Activated CD4-positive, alpha-beta memory T cell treated with anti-CD3 and anti-CD28 coated beads, Interleukin-2, amount 10 ng/mL, durations not matched to agents 7 days and 5 days (primary cell): ENCODE measurements around the gene NRCAM. TPM values are rescaled to one million over a fixed set of nuclear protein-coding genes. Genes with fewer than 3 reads are reported as not detected.
"Not testable (repeated sequence)": the region's sequence is repeated elsewhere in the genome, so short reads cannot be mapped to it uniquely, and the experiment has no call there.

ENCODE experiments used
- CTCF ChIA-PET: fragments of 350-600 bp; sonication (Branson Sonifier 250); formaldehyde crosslinking; loops from one replicate; lab custom pipeline; 2021; ENCODE audit warnings: antibody characterized with exemption, inconsistent platforms; lab: Charles Lee
- POLR2A ChIA-PET: fragments of 350-600 bp; sonication (Branson Sonifier 250); formaldehyde crosslinking; loops from one replicate; lab custom pipeline; 2021; ENCODE audit warnings: antibody characterized with exemption; lab: Charles Lee
- DNase-seq: peaks from one replicate; pipeline ENCODE4 v3.0.0-alpha.2; 2020
- H3K27ac Mint-ChIP-seq: one replicate; pipeline ENCODE4 v1.8.0; 2021; ENCODE audit warnings: mild to moderate bottlenecking, mixed read lengths
- H3K27me3 Mint-ChIP-seq: one replicate; pipeline ENCODE4 v1.8.0; 2021; ENCODE audit warnings: mixed read lengths
- H3K36me3 Mint-ChIP-seq: one replicate; pipeline ENCODE4 v1.8.0; 2021; ENCODE audit warnings: low read depth, mixed read lengths
- H3K4me1 Mint-ChIP-seq: one replicate; pipeline ENCODE4 v1.8.0; 2021; ENCODE audit warnings: mixed read lengths
- H3K4me3 Mint-ChIP-seq: one replicate; pipeline ENCODE4 v1.8.0; 2021; ENCODE audit warnings: mild to moderate bottlenecking, mixed read lengths
- H3K9me3 Mint-ChIP-seq: one replicate; pipeline ENCODE4 v1.8.0; 2021; ENCODE audit warnings: mixed read lengths
- total RNA-seq, 2 experiments: library from RNA; stranded (reverse); gene quantifications; one replicate each; pipeline ENCODE4 v1.2.3, GENCODE V29; 2021

The NRCAM gene
- total RNA-seq, 2 experiments from 2014 or later: not detected

- DNase-seq: no peak
- Mint-ChIP-seq H3K36me3 (no peaks in the 10 kb centered on the region), H3K9me3 (no peaks in the 10 kb centered on the region), H3K27ac (no peak overlapping the region), H3K27me3 (peaks cover 9% of the 10 kb centered on the region), H3K4me1 (no peaks in the 10 kb centered on the region), H3K4me3 (no peak overlapping the region)
- ChIA-PET POLR2A (no interaction called here), CTCF (no interaction called here)
Observed at GRCh38 chr7:108367314-108367713, 88.9 kb downstream of the NRCAM start.

- ChIA-PET CTCF (no interaction called here), POLR2A (no interaction called here)
- Mint-ChIP-seq H3K9me3 (no peaks in the 10 kb centered on the region), H3K4me3 (no peak overlapping the region), H3K4me1 (no peaks in the 10 kb centered on the region), H3K36me3 (no peaks in the 10 kb centered on the region), H3K27me3 (peaks cover 14% of the 10 kb centered on the region), H3K27ac (no peak overlapping the region)
- no peak for DNase-seq
Observed at GRCh38 chr7:108363659-108364058, 92.6 kb downstream of the NRCAM start.

- no peak for DNase-seq
- ChIA-PET CTCF (no interaction called here), POLR2A (no interaction called here)
- Mint-ChIP-seq H3K4me3 (no peak overlapping the region), H3K27ac (no peak overlapping the region), H3K9me3 (no peaks in the 10 kb centered on the region), H3K27me3 (peaks cover 11% of the 10 kb centered on the region), H3K4me1 (no peaks in the 10 kb centered on the region), H3K36me3 (no peaks in the 10 kb centered on the region)
Observed at GRCh38 chr7:108360058-108360800, 96.0 kb downstream of the NRCAM start.

GRCh38 chr7:108358553-108358952, 97.7 kb downstream of the NRCAM start:
- H3K4me1 Mint-ChIP-seq: no peaks in the 10 kb centered on the region
- H3K4me3 Mint-ChIP-seq: no peak overlapping the region
- H3K36me3 Mint-ChIP-seq: no peaks in the 10 kb centered on the region
- H3K27me3 Mint-ChIP-seq: peaks cover 12% of the 10 kb centered on the region
- CTCF ChIA-PET: no interaction called here
- no peak overlapping the region for H3K27ac Mint-ChIP-seq
- POLR2A ChIA-PET: no interaction called here
- no peaks in the 10 kb centered on the region for H3K9me3 Mint-ChIP-seq
- DNase-seq: no peak

- no peaks in the 10 kb centered on the region for H3K36me3 Mint-ChIP-seq
- CTCF ChIA-PET: no interaction called here
- H3K4me3 Mint-ChIP-seq: no peak overlapping the region
- DNase-seq: no peak
- no peaks in the 10 kb centered on the region for H3K4me1 Mint-ChIP-seq
- no peaks in the 10 kb centered on the region for H3K9me3 Mint-ChIP-seq
- H3K27me3 Mint-ChIP-seq: peaks cover 1% of the 10 kb centered on the region
- POLR2A ChIA-PET: no interaction called here
- H3K27ac Mint-ChIP-seq: no peak overlapping the region
Observed at GRCh38 chr7:108351729-108352131, 104.5 kb downstream of the NRCAM start.

- no peaks in the 10 kb centered on the region for H3K9me3 Mint-ChIP-seq
- H3K36me3 Mint-ChIP-seq: no peaks in the 10 kb centered on the region
- ChIA-PET CTCF (no interaction called here), POLR2A (no interaction called here)
- H3K27me3 Mint-ChIP-seq: peaks cover 3% of the 10 kb centered on the region
- no peak for DNase-seq
- no peaks in the 10 kb centered on the region for H3K4me1 Mint-ChIP-seq
- no peak overlapping the region for H3K4me3 Mint-ChIP-seq
- H3K27ac Mint-ChIP-seq: no peak overlapping the region
Observed at GRCh38 chr7:108348913-108349312, 107.3 kb downstream of the NRCAM start.

- H3K9me3 Mint-ChIP-seq: no peaks in the 10 kb centered on the region
- H3K27ac Mint-ChIP-seq: no peak overlapping the region
- ChIA-PET POLR2A (no interaction called here), CTCF (no interaction called here)
- H3K4me3 Mint-ChIP-seq: no peak overlapping the region
- H3K27me3 Mint-ChIP-seq: peaks cover 3% of the 10 kb centered on the region
- no peaks in the 10 kb centered on the region for H3K4me1 Mint-ChIP-seq
- DNase-seq: no peak
- no peaks in the 10 kb centered on the region for H3K36me3 Mint-ChIP-seq
Observed at GRCh38 chr7:108347616-108348015, 108.6 kb downstream of the NRCAM start.

GRCh38 chr7:108345710-108346336, 110.4 kb downstream of the NRCAM start:
- CTCF ChIA-PET: no interaction called here

GRCh38 chr7:108340856-108341411, 115.3 kb downstream of the NRCAM start:
- no peak overlapping the region for H3K27ac Mint-ChIP-seq
- no peaks in the 10 kb centered on the region for H3K4me1 Mint-ChIP-seq
- POLR2A ChIA-PET: no interaction called here
- H3K36me3 Mint-ChIP-seq: no peaks in the 10 kb centered on the region
- H3K4me3 Mint-ChIP-seq: no peak overlapping the region
- peaks cover 2% of the 10 kb centered on the region for H3K27me3 Mint-ChIP-seq
- CTCF ChIA-PET: no interaction called here
- H3K9me3 Mint-ChIP-seq: no peaks in the 10 kb centered on the region
- no peak for DNase-seq

More at GRCh38 chr7:108345710-108346336, 110.4 kb downstream of the NRCAM start:
- Mint-ChIP-seq H3K27me3 (peaks cover 3% of the 10 kb centered on the region), H3K27ac (no peak overlapping the region), H3K4me1 (no peaks in the 10 kb centered on the region), H3K4me3 (no peak overlapping the region), H3K36me3 (no peaks in the 10 kb centered on the region), H3K9me3 (no peaks in the 10 kb centered on the region)
- no peak for DNase-seq
- POLR2A ChIA-PET: no interaction called here

GRCh38 chr7:108340406-108340805, 115.8 kb downstream of the NRCAM start:
- H3K27me3 Mint-ChIP-seq, H3K27ac Mint-ChIP-seq, H3K4me1 Mint-ChIP-seq, CTCF ChIA-PET, POLR2A ChIA-PET, H3K36me3 Mint-ChIP-seq, DNase-seq, H3K9me3 Mint-ChIP-seq, H3K4me3 Mint-ChIP-seq: not testable (repeated sequence)

GRCh38 chr7:108335269-108335918, 120.8 kb downstream of the NRCAM start:
- Mint-ChIP-seq H3K36me3 (no peaks in the 10 kb centered on the region), H3K9me3 (no peaks in the 10 kb centered on the region), H3K4me1 (no peaks in the 10 kb centered on the region), H3K27me3 (peaks cover 6% of the 10 kb centered on the region), H3K27ac (no peak overlapping the region), H3K4me3 (no peak overlapping the region)
- ChIA-PET CTCF (no interaction called here), POLR2A (no interaction called here)
- no peak for DNase-seq

GRCh38 chr7:108332937-108333336, 123.3 kb downstream of the NRCAM start:
- no peaks in the 10 kb centered on the region for H3K9me3 Mint-ChIP-seq
- CTCF ChIA-PET: no interaction called here

GRCh38 chr7:108331971-108332370, 124.3 kb downstream of the NRCAM start:
- H3K27ac Mint-ChIP-seq: no peak overlapping the region
- H3K4me1 Mint-ChIP-seq: no peaks in the 10 kb centered on the region
- CTCF ChIA-PET: no interaction called here
- peaks cover 8% of the 10 kb centered on the region for H3K27me3 Mint-ChIP-seq
- no peaks in the 10 kb centered on the region for H3K36me3 Mint-ChIP-seq
- no peak for DNase-seq
- H3K4me3 Mint-ChIP-seq: no peak overlapping the region
- no peaks in the 10 kb centered on the region for H3K9me3 Mint-ChIP-seq
- POLR2A ChIA-PET: no interaction called here

More at GRCh38 chr7:108332937-108333336, 123.3 kb downstream of the NRCAM start:
- no peak for DNase-seq
- POLR2A ChIA-PET: no interaction called here
- H3K27me3 Mint-ChIP-seq: peaks cover 8% of the 10 kb centered on the region
- no peak overlapping the region for H3K27ac Mint-ChIP-seq
- H3K4me3 Mint-ChIP-seq: no peak overlapping the region
- H3K4me1 Mint-ChIP-seq: no peaks in the 10 kb centered on the region
- H3K36me3 Mint-ChIP-seq: no peaks in the 10 kb centered on the region
